Activated naive CD4-positive, alpha-beta T cell treated with anti-CD3 and anti-CD28 coated beads, Interleukin-2, amount 10 ng/mL, durations not matched to agents 7 days and 5 days (primary cell): ENCODE data around the gene DCAKD.

Experiments
- CTCF ChIA-PET: fragments of 350-600 bp; sonication (Branson Sonifier 250); formaldehyde crosslinking; loops from one replicate; lab custom pipeline; 2021; ENCODE audit warnings: antibody characterized with exemption; lab: Charles Lee
- DNase-seq: peaks from one replicate; pipeline ENCODE4 v3.0.0-alpha.2; 2020
- H3K27ac Mint-ChIP-seq: one replicate; pipeline ENCODE4 v1.8.0; 2021; ENCODE audit warnings: mild to moderate bottlenecking, moderate library complexity, mixed read lengths
- H3K27me3 Mint-ChIP-seq: one replicate; pipeline ENCODE4 v1.8.0; 2021; ENCODE audit warnings: mild to moderate bottlenecking, mixed read lengths
- H3K36me3 Mint-ChIP-seq: one replicate; pipeline ENCODE4 v1.8.0; 2021; ENCODE audit warnings: mixed read lengths
- H3K4me1 Mint-ChIP-seq: one replicate; pipeline ENCODE4 v1.8.0; 2021; ENCODE audit warnings: mixed read lengths
- H3K4me3 Mint-ChIP-seq: one replicate; pipeline ENCODE4 v1.8.0; 2021; ENCODE audit warnings: mild to moderate bottlenecking, moderate library complexity, mixed read lengths
- H3K9me3 Mint-ChIP-seq: one replicate; pipeline ENCODE4 v1.8.0; 2021; ENCODE audit warnings: mixed read lengths

DCAKD gene

DNA sequence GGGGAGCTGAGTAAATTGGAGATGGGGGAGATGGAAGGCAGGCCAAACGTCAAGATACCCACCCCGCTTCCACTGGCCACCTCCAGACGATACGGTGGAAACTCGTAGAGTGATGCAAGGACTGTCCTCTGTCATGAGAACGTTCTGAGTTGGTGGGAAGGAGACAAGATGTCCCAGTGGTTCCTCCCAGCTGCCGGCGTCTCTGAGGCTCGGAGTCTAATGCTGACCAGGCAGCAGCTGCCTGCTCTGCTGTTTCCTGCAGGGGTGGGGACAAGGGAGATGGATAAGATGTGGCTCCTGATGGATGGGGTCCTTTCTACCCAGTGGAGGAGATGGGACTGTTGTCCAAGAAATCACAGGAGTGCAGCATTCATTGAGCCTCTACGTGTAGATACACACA lies 55.1 kb downstream of the DCAKD start:
- H3K27me3 Mint-ChIP-seq: peaks cover 62% of the 10 kb centered on the region
- no peak overlapping the region for H3K27ac Mint-ChIP-seq
- H3K36me3 Mint-ChIP-seq: no peaks in the 10 kb centered on the region
- DNase-seq: no peak
- H3K4me1 Mint-ChIP-seq: no peaks in the 10 kb centered on the region
- H3K9me3 Mint-ChIP-seq: no peaks in the 10 kb centered on the region
- no peak overlapping the region for H3K4me3 Mint-ChIP-seq
- CTCF ChIA-PET: no interaction called here

- CTCF ChIA-PET: no interaction called here
- H3K36me3 Mint-ChIP-seq: no peaks in the 10 kb centered on the region
- H3K4me3 Mint-ChIP-seq: no peak overlapping the region
- no peak overlapping the region for H3K27ac Mint-ChIP-seq
- peaks cover 67% of the 10 kb centered on the region for H3K27me3 Mint-ChIP-seq
- no peak for DNase-seq
- H3K9me3 Mint-ChIP-seq: no peaks in the 10 kb centered on the region
- H3K4me1 Mint-ChIP-seq: no peaks in the 10 kb centered on the region
These were observed 55.9 kb downstream of the DCAKD start for GRCh38 chr17:44995436-44996001.

DNA sequence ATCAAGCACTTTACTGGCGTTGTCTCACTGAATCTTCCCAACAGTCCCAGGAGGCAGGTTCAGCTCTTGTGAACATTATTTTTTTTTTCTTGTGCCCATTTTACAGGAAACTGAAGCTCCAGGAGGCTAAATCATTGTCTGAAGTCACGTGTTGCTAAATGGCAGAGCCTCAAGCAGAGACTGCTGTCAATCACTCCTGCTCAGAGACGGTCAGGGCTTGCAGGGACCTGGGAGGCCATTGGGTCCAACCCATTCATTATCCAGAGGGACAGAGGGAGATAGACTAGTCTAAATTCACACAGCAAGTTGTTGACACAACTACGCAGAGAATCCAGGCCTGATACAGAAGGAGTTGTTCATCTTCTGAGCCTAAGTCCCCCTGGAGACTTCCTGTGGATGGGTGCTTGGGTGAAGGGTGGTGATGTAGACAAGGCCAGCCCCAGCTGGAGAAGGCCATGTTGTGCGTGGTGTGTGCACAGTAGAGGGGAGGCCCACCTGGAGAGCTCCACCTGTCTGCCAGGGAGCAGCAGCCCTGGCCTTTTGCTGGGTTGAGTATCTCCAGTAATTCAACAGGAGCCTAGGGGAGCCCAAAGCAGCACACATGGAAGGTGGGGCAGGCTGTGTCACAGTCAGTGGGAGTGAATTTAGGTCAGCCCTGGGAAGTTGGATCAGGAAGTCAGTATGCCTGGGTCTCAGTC lies 59.0 kb downstream of the DCAKD start:
- peaks cover 84% of the 10 kb centered on the region for H3K27me3 Mint-ChIP-seq
- H3K9me3 Mint-ChIP-seq: no peaks in the 10 kb centered on the region
- CTCF ChIA-PET: interaction anchor here (1.0 to 1.6 kb wide), 3 partner anchors 30 to 213 kb away, joined by 3 to 4 read pairs (median 4); no protein-coding TSS in a partner anchor
- no peak overlapping the region for H3K27ac Mint-ChIP-seq
- H3K36me3 Mint-ChIP-seq: no peaks in the 10 kb centered on the region
- DNase-seq: no peak
- H3K4me1 Mint-ChIP-seq: no peaks in the 10 kb centered on the region
- H3K4me3 Mint-ChIP-seq: no peak overlapping the region

DNA sequence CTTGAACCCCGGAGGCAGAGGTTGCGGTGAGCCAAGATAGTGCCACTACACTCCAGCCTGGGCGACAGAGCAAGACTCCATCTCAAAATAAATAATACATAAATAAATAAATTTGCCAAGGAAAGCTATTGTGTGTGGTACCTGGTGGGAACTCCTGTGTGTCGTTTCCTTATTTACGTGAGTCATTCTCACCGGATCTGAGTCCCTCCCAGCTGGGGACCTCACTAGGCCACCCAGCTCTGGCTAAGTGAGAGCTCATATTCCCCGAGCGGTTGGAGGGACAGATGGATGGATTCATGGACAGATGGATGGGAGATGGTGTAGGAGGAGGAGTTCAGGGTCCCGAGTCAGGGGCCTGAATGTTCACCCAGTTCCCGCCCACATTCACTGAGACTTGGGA lies 60.4 kb downstream of the DCAKD start:
- H3K4me3 Mint-ChIP-seq: no peak overlapping the region
- peaks cover 83% of the 10 kb centered on the region for H3K27me3 Mint-ChIP-seq
- H3K27ac Mint-ChIP-seq: no peak overlapping the region
- H3K36me3 Mint-ChIP-seq: no peaks in the 10 kb centered on the region
- CTCF ChIA-PET: interaction anchor here (0.8 to 1.6 kb wide), 2 partner anchors 19 to 212 kb away, joined by 3 to 4 read pairs; no protein-coding TSS in a partner anchor
- DNase-seq: no peak
- no peaks in the 10 kb centered on the region for H3K9me3 Mint-ChIP-seq
- no peaks in the 10 kb centered on the region for H3K4me1 Mint-ChIP-seq

- Mint-ChIP-seq H3K36me3 (no peaks in the 10 kb centered on the region), H3K4me1 (no peaks in the 10 kb centered on the region), H3K4me3 (no peak overlapping the region), H3K27me3 (peaks cover 86% of the 10 kb centered on the region), H3K27ac (no peak overlapping the region), H3K9me3 (peaks cover 2% of the 10 kb centered on the region)
- no peak for DNase-seq
- CTCF ChIA-PET: interaction anchor here (0.9 kb wide), 1 partner anchor 9 kb away, joined by 4 read pairs; no protein-coding TSS in a partner anchor
These were observed 61.8 kb downstream of the DCAKD start for GRCh38 chr17:44989552-44990138.

DNA sequence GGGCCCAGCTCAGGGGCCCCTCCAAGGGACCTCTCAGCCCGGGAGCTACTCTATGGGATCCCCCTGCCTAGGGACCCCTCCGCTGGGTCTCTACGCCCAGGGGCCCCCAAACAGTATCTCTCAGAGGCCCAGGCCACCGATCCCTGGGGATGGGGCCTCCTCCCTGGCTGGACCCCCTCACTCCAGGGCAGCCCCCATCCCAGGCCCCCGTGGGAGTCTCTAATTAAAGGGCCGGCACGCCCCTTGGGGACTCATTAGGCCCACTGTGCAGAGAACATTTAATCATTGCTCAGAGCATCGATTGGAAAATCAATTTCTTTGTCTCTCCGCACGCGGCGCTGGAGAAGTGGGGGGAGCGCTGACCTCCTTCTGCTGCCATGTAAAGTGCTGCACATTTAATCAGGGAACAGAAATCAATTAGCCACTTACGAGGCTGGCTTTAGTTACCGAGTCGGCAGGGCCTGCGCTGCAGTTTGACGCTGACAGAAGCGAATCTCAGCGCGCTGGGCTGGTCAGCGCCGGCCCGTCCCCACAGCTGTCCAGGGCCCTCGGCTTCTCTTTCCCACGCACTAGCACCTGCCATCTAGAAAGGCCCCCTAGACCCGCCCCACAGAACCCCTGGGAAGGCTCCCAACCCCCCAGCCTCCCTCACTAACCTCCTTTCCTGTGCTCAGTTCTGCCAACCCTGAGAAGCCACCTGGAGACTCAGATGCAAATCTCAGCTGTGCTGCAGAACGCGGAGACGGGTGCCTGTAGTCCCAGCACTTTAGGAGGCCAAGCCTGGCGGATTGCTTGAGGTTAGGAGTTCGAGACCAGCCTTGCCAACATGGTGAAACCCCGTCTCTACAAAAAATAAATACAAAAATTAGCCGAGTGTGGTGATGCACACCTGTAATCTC lies 63.1 kb downstream of the DCAKD start:
- DNase-seq: no peak
- H3K36me3 Mint-ChIP-seq: no peaks in the 10 kb centered on the region
- no peak overlapping the region for H3K4me3 Mint-ChIP-seq
- CTCF ChIA-PET: interaction anchor here (0.6 kb wide), 1 partner anchor 242 kb away, joined by 3 read pairs; no protein-coding TSS in a partner anchor
- peaks cover 80% of the 10 kb centered on the region for H3K27me3 Mint-ChIP-seq
- H3K27ac Mint-ChIP-seq: no peak overlapping the region
- peaks cover 2% of the 10 kb centered on the region for H3K9me3 Mint-ChIP-seq
- no peaks in the 10 kb centered on the region for H3K4me1 Mint-ChIP-seq

GRCh38 chr17:44983563-44983962 lies 67.9 kb downstream of the DCAKD start:
- H3K4me3 Mint-ChIP-seq: no peak overlapping the region
- H3K4me1 Mint-ChIP-seq: no peaks in the 10 kb centered on the region
- CTCF ChIA-PET: no interaction called here
- H3K36me3 Mint-ChIP-seq: no peaks in the 10 kb centered on the region
- H3K27ac Mint-ChIP-seq: no peak overlapping the region
- no peak for DNase-seq
- peaks cover 82% of the 10 kb centered on the region for H3K27me3 Mint-ChIP-seq
- peaks cover 2% of the 10 kb centered on the region for H3K9me3 Mint-ChIP-seq

DNA sequence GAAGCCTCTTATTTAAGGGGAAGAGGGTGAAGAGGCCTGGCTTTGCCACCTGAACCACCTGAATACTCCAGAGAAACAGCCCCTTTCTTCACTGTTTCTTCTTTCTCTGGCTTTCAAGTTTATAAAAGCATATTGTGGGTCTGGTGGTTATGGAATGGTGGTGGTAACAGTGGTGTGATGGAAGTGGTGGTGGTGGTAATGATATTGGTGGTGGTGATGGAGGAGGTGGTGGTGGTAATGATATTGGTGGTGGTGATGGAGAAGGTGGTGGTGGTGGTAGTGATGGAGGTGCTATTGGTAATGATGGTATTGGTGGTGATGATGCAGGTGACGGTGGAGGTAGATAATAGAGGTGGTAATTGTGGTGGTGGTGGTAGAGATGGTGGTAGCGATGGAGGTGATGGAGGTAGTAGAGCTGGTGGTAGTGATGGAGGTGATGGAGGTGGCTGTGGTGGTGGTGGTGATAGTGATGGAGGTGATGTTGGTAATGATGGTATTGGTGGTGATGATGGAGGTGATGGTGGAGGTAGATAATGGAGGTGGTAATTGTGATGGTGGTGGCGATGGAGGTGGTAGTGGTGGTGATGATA lies 69.2 kb downstream of the DCAKD start:
- H3K4me1 Mint-ChIP-seq: no peaks in the 10 kb centered on the region
- H3K9me3 Mint-ChIP-seq: peaks cover 2% of the 10 kb centered on the region
- H3K36me3 Mint-ChIP-seq: no peaks in the 10 kb centered on the region
- H3K27ac Mint-ChIP-seq: no peak overlapping the region
- CTCF ChIA-PET: interaction anchor here (0.7 kb wide), 1 partner anchor 217 kb away, joined by 3 read pairs; no protein-coding TSS in a partner anchor
- peaks cover 82% of the 10 kb centered on the region for H3K27me3 Mint-ChIP-seq
- no peak for DNase-seq
- H3K4me3 Mint-ChIP-seq: no peak overlapping the region

- peaks cover 84% of the 10 kb centered on the region for H3K27me3 Mint-ChIP-seq
- no peaks in the 10 kb centered on the region for H3K4me1 Mint-ChIP-seq
- DNase-seq: no peak
- no peak overlapping the region for H3K4me3 Mint-ChIP-seq
- peaks cover 2% of the 10 kb centered on the region for H3K9me3 Mint-ChIP-seq
- no peaks in the 10 kb centered on the region for H3K36me3 Mint-ChIP-seq
- H3K27ac Mint-ChIP-seq: no peak overlapping the region
- CTCF ChIA-PET: interaction anchor here (0.6 kb wide), 1 partner anchor 967 kb away, joined by 3 read pairs; no protein-coding TSS in a partner anchor
These were observed 70.0 kb downstream of the DCAKD start for GRCh38 chr17:44981221-44981968.

GRCh38 chr17:44979426-44979995 lies 71.9 kb downstream of the DCAKD start:
- peaks cover 89% of the 10 kb centered on the region for H3K27me3 Mint-ChIP-seq
- no peak overlapping the region for H3K4me3 Mint-ChIP-seq
- H3K36me3 Mint-ChIP-seq: no peaks in the 10 kb centered on the region
- no peaks in the 10 kb centered on the region for H3K4me1 Mint-ChIP-seq
- CTCF ChIA-PET: interaction anchor here (1.1 kb wide), 1 partner anchor 120 kb away, joined by 6 read pairs; no protein-coding TSS in a partner anchor
- H3K27ac Mint-ChIP-seq: no peak overlapping the region
- no peaks in the 10 kb centered on the region for H3K9me3 Mint-ChIP-seq
- no peak for DNase-seq

GRCh38 chr17:44978807-44979206 lies 72.6 kb downstream of the DCAKD start:
- peaks cover 94% of the 10 kb centered on the region for H3K27me3 Mint-ChIP-seq
- CTCF ChIA-PET: interaction anchor here (1.1 kb wide), 1 partner anchor 121 kb away, joined by 6 read pairs; no protein-coding TSS in a partner anchor
- no peak overlapping the region for H3K4me3 Mint-ChIP-seq
- H3K4me1 Mint-ChIP-seq: no peaks in the 10 kb centered on the region
- no peak overlapping the region for H3K27ac Mint-ChIP-seq
- DNase-seq: no peak
- H3K36me3 Mint-ChIP-seq: no peaks in the 10 kb centered on the region
- no peaks in the 10 kb centered on the region for H3K9me3 Mint-ChIP-seq

- Mint-ChIP-seq H3K27ac (no peak overlapping the region), H3K9me3 (no peaks in the 10 kb centered on the region), H3K36me3 (no peaks in the 10 kb centered on the region), H3K27me3 (peaks cover 95% of the 10 kb centered on the region), H3K4me1 (no peaks in the 10 kb centered on the region), H3K4me3 (no peak overlapping the region)
- CTCF ChIA-PET: no interaction called here
- no peak for DNase-seq
These were observed 73.5 kb downstream of the DCAKD start for GRCh38 chr17:44977814-44978550.
